Glutamatergic neuron (in vitro differentiated cells): Measurements from ENCODE around the gene HELZ2. TPM values are rescaled to one million over a fixed set of nuclear protein-coding genes. Genes with fewer than 3 reads are reported as not detected.
"Not testable (repeated sequence)": the region's sequence is repeated elsewhere in the genome, so short reads cannot be mapped to it uniquely, and the experiment has no call there.

ENCODE experiments used
- DNase-seq: peaks from one replicate; pipeline ENCODE4 v3.0.0; 2022
- H3K27ac Mint-ChIP-seq: one replicate; pipeline ENCODE4 v1.8.0; 2020; ENCODE audit warnings: mild to moderate bottlenecking, mixed read lengths, inconsistent platforms; ENCODE audit not compliant: unreplicated experiment
- H3K27me3 Mint-ChIP-seq: one replicate; pipeline ENCODE4 v1.8.0; 2020; ENCODE audit warnings: mild to moderate bottlenecking, moderate library complexity, mixed read lengths, inconsistent platforms; ENCODE audit not compliant: unreplicated experiment
- H3K36me3 Mint-ChIP-seq: one replicate; pipeline ENCODE4 v1.8.0; 2020; ENCODE audit warnings: mild to moderate bottlenecking, mixed read lengths, inconsistent platforms; ENCODE audit not compliant: unreplicated experiment
- H3K4me1 Mint-ChIP-seq: one replicate; pipeline ENCODE4 v1.8.0; 2020; ENCODE audit warnings: mild to moderate bottlenecking, low read depth, mixed read lengths, inconsistent platforms; ENCODE audit not compliant: unreplicated experiment
- H3K4me3 Mint-ChIP-seq: one replicate; pipeline ENCODE4 v1.8.0; 2020; ENCODE audit warnings: mild to moderate bottlenecking, mixed read lengths, inconsistent platforms; ENCODE audit not compliant: unreplicated experiment
- H3K9me3 Mint-ChIP-seq: one replicate; pipeline ENCODE4 v1.8.0; 2020; ENCODE audit warnings: mild to moderate bottlenecking, moderate library complexity, mixed read lengths, inconsistent platforms; ENCODE audit not compliant: unreplicated experiment
- CTCF ChIP-seq: fragments of 200-600 bp; sonication (generic); IDR thresholded peaks from one replicate; pipeline ENCODE4 v1.5.0; 2021; ENCODE audit not compliant: partially characterized antibody, unreplicated experiment
- total RNA-seq: library from RNA; stranded (reverse); fragmentation: NEBNext Ultra II Directional; extraction: Animal tissue kit (Norgen Biotek cat#: 25700); gene quantifications from one replicate; pipeline ENCODE4 v1.2.1, GENCODE V29; 2021; ENCODE audit not compliant: unreplicated experiment

The HELZ2 gene
- total RNA-seq, 1 donor from 2014 or later = 87.7 TPM

- Mint-ChIP-seq H3K27me3 (peaks cover 3% of the 10 kb centered on the region), H3K9me3 (peaks cover 3% of the 10 kb centered on the region), H3K4me1 (no peaks in the 10 kb centered on the region), H3K27ac (no peak overlapping the region), H3K4me3 (no peak overlapping the region), H3K36me3 (no peaks in the 10 kb centered on the region)
- no peak for DNase-seq
- TF ChIP-seq CTCF = no peak
Measured at GRCh38 chr20:63562461-63563224, 11.4 kb downstream of the HELZ2 start.

GRCh38 chr20:63561624-63562396 lies 12.2 kb downstream of the HELZ2 start:
- no peak for DNase-seq
- Mint-ChIP-seq H3K36me3 (no peaks in the 10 kb centered on the region), H3K4me1 (no peaks in the 10 kb centered on the region), H3K9me3 (peaks cover 3% of the 10 kb centered on the region), H3K27me3 (peaks cover 3% of the 10 kb centered on the region), H3K27ac (no peak overlapping the region), H3K4me3 (no peak overlapping the region)
- no peak for TF ChIP-seq CTCF

DNA sequence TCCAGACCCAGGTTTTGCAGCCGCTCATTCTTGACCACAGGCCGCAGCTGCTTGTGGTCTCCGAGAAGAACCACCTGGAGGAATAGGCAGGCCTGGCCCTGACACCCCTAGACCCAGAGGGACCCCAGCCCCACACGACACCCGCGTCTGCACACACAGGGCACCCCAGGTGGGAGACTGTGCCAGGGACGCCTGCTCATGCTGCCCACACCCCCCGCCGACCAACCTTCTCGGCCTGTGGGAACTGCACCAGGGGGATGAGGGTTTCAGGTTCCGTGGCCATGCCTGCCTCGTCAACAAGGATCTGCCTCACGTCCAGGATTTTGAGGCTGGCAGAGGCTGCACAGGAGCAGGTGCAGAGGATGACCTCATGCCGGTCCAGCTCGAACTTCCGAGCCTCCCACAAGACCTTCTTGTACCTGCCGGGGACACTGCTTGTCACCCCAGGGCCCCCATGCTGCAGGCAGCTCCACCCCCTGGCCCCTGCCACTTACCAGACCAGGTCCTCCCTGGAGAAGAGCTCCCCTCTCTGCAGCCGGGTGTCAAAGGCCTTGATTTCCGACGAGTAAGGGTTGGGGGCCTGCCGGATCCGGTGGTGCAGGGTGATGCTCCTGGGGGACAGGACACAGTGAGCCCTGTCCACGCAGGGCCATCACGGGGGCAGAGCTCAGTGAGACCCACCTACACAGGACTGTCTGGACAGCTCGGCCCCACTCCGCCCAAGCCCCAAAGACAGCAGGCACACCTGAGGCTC lies 13.0 kb downstream of the HELZ2 start:
- H3K27me3 Mint-ChIP-seq = peaks cover 3% of the 10 kb centered on the region
- no peak overlapping the region for H3K4me3 Mint-ChIP-seq
- no peak for TF ChIP-seq CTCF
- no peaks in the 10 kb centered on the region for H3K36me3 Mint-ChIP-seq
- no peaks in the 10 kb centered on the region for H3K4me1 Mint-ChIP-seq
- no peak for DNase-seq
- H3K9me3 Mint-ChIP-seq = peaks cover 5% of the 10 kb centered on the region
- H3K27ac Mint-ChIP-seq = no peak overlapping the region

- no peak for TF ChIP-seq CTCF
- DNase-seq = no peak
- H3K4me1 Mint-ChIP-seq = no peaks in the 10 kb centered on the region
- peaks cover 5% of the 10 kb centered on the region for H3K9me3 Mint-ChIP-seq
- H3K4me3 Mint-ChIP-seq = no peak overlapping the region
- no peak overlapping the region for H3K27ac Mint-ChIP-seq
- H3K27me3 Mint-ChIP-seq = peaks cover 3% of the 10 kb centered on the region
- no peaks in the 10 kb centered on the region for H3K36me3 Mint-ChIP-seq
Measured at GRCh38 chr20:63560333-63560805, 13.7 kb downstream of the HELZ2 start.

DNA sequence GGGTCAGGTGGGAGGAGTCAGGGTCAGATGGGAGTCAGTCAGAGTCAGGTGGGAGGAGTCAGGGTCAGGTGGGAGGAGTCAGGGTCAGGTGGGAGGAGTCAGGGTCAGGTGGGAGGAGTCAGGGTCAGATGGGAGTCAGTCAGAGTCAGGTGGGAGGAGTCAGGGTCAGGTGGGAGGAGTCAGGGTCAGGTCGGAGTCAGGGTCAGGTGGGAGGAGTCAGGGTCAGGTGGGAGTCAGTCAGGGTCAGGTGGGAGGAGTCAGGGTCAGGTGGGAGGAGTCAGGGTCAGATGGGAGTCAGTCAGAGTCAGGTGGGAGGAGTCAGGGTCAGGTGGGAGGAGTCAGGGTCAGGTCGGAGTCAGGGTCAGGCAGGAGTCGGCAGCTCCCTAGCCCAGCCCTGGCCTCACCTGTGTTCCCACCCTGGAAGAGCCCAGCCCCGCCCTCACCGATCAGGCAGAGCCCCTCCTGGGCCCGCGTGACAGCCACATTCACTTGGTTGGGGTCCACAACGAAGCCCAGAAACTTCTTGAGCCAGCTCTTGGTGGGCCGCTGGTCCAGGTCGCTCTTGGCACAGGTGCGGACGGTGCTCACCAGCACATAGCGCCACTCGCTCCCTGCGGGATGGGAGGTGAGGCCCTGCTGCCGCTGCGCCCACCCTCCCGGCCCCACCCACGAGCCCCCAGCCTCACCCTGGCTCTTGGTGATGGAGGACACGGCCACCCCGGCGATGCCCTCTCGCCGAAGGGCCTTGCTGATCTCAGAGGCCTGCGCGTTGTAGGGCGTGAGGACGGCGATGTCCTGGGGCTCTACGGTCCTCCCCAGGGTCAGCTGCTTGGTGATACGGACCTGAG lies 14.3 kb downstream of the HELZ2 start:
- not testable (repeated sequence) for H3K36me3 Mint-ChIP-seq, H3K4me3 Mint-ChIP-seq, H3K27me3 Mint-ChIP-seq, DNase-seq, H3K4me1 Mint-ChIP-seq, H3K9me3 Mint-ChIP-seq, H3K27ac Mint-ChIP-seq
